Measurements from ENCODE around the gene CALCOCO1. TPM values are rescaled to one million over a fixed set of nuclear protein-coding genes. Genes with fewer than 3 reads are reported as not detected.

CALCOCO1 gene
- polyA plus RNA-seq, 1 experiment, result 124 TPM

GRCh38 chr12:53740130-53740491, 12.9 kb upstream of the CALCOCO1 start:
- DNase-seq (ENCODE audit: low read depth, low spot score), result no peak
- POLR2A ChIA-PET, result no interaction called here
- Histone ChIP-seq H3K27me3 (ENCODE audit: control insufficient read depth, insufficient read depth, low read length) (peaks cover 78% of the 10 kb centered on the region), H3K4me3 (ENCODE audit: low read depth, low read length) (no peak overlapping the region), H3K9me3 (ENCODE audit: control insufficient read depth, insufficient read depth, low read length) (no peaks in the 10 kb centered on the region), H3K27ac (ENCODE audit: low read depth, low read length) (no peak overlapping the region)
- no peak for TF ChIP-seq CTCF (IDR thresholded peaks at IDR 0.05; ENCODE audit: low read depth, low read length)
- CTCF ChIA-PET, result interaction anchor here (0.7 to 9.4 kb wide), 3 partner anchors 34 to 474 kb away, joined by 3 to 518 read pairs (median 4); no protein-coding TSS in a partner anchor

DNA sequence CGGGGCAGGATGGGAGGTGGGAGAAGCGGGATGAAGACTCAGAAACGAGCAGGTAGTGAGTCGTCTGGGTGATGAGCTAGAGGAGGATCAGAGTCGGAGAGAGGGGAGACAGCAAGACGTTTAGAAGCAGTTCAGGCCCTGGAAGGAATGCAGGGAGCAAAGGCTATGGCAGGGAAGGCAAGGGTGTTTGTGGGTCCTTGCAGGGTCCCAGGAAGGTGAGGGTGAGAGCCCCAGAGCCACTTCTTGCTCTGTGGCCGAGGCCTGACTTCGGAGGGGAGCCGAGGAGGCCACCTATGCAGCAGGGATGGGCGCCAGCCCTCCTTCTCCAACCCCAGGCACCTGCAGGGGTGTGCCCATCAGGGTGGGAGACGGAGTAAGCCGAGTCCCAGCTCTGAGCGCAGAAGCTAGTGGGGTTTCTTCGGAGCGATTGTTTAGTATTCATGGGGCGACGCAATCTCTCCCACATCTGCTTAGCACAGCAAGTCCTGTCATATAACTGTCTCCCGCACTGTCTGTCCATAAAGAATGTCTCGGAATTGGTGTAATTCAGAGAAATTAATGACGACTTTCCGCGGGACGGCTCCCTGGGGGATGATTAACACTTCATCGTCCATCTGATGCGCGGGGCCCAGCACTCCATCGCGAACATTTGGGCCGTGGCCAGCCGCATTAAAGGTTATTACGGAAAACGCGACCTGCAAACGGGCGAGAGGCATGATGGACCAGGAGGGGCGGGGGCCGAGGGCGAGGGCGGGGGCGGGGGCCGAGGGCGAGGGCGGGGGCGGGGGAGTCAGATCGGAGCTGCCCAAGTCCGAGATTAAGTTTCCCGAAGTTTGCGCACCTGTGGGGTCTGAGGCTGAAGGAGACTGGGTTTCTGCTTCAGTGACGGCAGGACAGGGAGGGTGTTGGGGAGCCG, 12.2 kb upstream of the CALCOCO1 start:
- DNase-seq (ENCODE audit: low read depth, low spot score), result no peak
- POLR2A ChIA-PET, result no interaction called here
- CTCF ChIA-PET, result interaction anchor here (0.7 to 9.4 kb wide), 3 partner anchors 33 to 475 kb away, joined by 3 to 518 read pairs (median 4); no protein-coding TSS in a partner anchor

DNA sequence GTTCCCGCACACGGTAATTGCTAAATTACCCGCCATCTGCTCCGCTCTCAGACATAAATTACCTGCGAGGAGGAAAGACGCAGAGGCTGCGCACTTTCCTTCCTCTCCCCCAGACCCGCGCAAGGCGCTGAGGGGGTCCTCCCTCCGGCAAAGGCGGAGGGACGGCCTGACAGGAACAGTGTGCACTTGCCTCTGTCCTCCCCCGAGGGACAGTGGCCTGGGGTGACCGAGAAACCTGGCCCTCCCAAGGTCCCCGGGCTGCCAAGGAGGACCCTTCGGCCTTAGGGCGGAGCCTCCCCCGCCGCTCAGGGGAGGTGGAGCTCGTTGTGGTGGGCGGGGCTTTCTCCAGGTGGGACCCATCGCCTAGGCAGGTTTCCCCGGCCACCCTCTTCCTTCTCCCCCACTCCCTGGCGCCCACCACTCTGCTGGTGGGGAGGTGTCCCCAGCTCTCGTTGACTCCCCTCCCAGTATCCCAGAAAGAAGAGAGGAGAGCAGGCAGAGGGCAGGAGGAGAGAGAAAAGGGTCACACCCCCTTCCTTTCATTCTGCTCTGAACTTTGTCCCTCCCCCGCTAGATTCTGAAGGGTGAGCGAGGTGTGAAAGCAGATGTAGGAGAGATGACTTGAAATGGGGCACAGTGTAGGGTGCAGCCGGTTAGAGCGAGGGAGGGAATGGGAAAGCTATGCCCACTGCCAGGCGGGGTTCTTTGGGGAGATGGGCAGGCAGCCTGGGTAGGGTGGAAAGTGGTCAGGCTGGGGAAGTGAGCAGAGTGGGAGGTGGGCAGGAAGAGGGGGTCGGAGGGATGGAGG, 11.4 kb upstream of the CALCOCO1 start:
- no peak overlapping the region for H3K4me3 ChIP-seq (ENCODE audit: low read depth, low read length)
- H3K9me3 ChIP-seq (ENCODE audit: control insufficient read depth, insufficient read depth, low read length), result no peaks in the 10 kb centered on the region
- no peak overlapping the region for H3K27ac ChIP-seq (ENCODE audit: low read depth, low read length)
- peaks cover 74% of the 10 kb centered on the region for H3K27me3 ChIP-seq (ENCODE audit: control insufficient read depth, insufficient read depth, low read length)
- POLR2A ChIA-PET, result no interaction called here
- no peak for DNase-seq (ENCODE audit: low read depth, low spot score)
- CTCF ChIA-PET, result interaction anchor here (2.0 to 9.4 kb wide), 2 partner anchors 32 to 36 kb away, joined by 13 to 518 read pairs; no protein-coding TSS in a partner anchor
- no peak for TF ChIP-seq CTCF (IDR thresholded peaks at IDR 0.05; ENCODE audit: low read depth, low read length)

More for the DNA sequence above, 12.2 kb upstream of the CALCOCO1 start:
- no peak for TF ChIP-seq CTCF (IDR thresholded peaks at IDR 0.05; ENCODE audit: low read depth, low read length)
- Histone ChIP-seq H3K4me3 (ENCODE audit: low read depth, low read length) (no peak overlapping the region), H3K27ac (ENCODE audit: low read depth, low read length) (no peak overlapping the region), H3K27me3 (ENCODE audit: control insufficient read depth, insufficient read depth, low read length) (peaks cover 79% of the 10 kb centered on the region), H3K9me3 (ENCODE audit: control insufficient read depth, insufficient read depth, low read length) (no peaks in the 10 kb centered on the region)

- H3K9me3 ChIP-seq (ENCODE audit: control insufficient read depth, insufficient read depth, low read length), result no peaks in the 10 kb centered on the region
- no peak for DNase-seq (ENCODE audit: low read depth, low spot score)
- no peak overlapping the region for H3K27ac ChIP-seq (ENCODE audit: low read depth, low read length)
- TF ChIP-seq CTCF (IDR thresholded peaks at IDR 0.05; ENCODE audit: low read depth, low read length), result no peak
- H3K27me3 ChIP-seq (ENCODE audit: control insufficient read depth, insufficient read depth, low read length), result peaks cover 70% of the 10 kb centered on the region
- no peak overlapping the region for H3K4me3 ChIP-seq (ENCODE audit: low read depth, low read length)
- ChIA-PET POLR2A (no interaction called here), CTCF (interaction anchor here (2.0 to 17.3 kb wide), 2 partner anchors 7 to 36 kb away, joined by 13 to 439 read pairs; no protein-coding TSS in a partner anchor)
These were observed 10.7 kb upstream of the CALCOCO1 start for GRCh38 chr12:53737951-53738405.
